Measurements from ENCODE around the gene TNS3. TPM values are rescaled to one million over a fixed set of nuclear protein-coding genes. Genes with fewer than 3 reads are reported as not detected.

TNS3 gene
- total RNA-seq, 1 donor, result 67.3 TPM

- DNase-seq (ENCODE audit: low read depth in 2 of 3, low spot score in 2 of 3), result no peak
Observed at GRCh38 chr7:47323904-47324303, 258.0 kb downstream of the TNS3 start.

- no peak for DNase-seq (ENCODE audit: low read depth in 2 of 3, low spot score in 2 of 3)
Observed at GRCh38 chr7:47322731-47323130, 259.2 kb downstream of the TNS3 start.

- DNase-seq (ENCODE audit: low read depth in 2 of 3, low spot score in 2 of 3), result no peak
Observed at GRCh38 chr7:47320296-47320695, 261.6 kb downstream of the TNS3 start.

GRCh38 chr7:47318395-47319182 is 263.3 kb downstream of the TNS3 start:
- DNase-seq (ENCODE audit: low read depth in 2 of 3, low spot score in 2 of 3), result no peak

- no peak for DNase-seq (ENCODE audit: low read depth in 2 of 3, low spot score in 2 of 3)
Observed at GRCh38 chr7:47317487-47317886, 264.4 kb downstream of the TNS3 start.

GRCh38 chr7:47314728-47315607 is 266.9 kb downstream of the TNS3 start:
- no peak for DNase-seq (ENCODE audit: low read depth in 2 of 3, low spot score in 2 of 3)

GRCh38 chr7:47314248-47314647 is 267.7 kb downstream of the TNS3 start:
- DNase-seq (ENCODE audit: low read depth in 2 of 3, low spot score in 2 of 3), result no peak

GRCh38 chr7:47313564-47313963 is 268.3 kb downstream of the TNS3 start:
- DNase-seq (ENCODE audit: low read depth in 2 of 3, low spot score in 2 of 3), result no peak

- no peak for DNase-seq (ENCODE audit: low read depth in 2 of 3, low spot score in 2 of 3)
Observed at GRCh38 chr7:47311891-47312290, 270.0 kb downstream of the TNS3 start.

GRCh38 chr7:47310020-47310419 is 271.9 kb downstream of the TNS3 start:
- no peak for DNase-seq (ENCODE audit: low read depth in 2 of 3, low spot score in 2 of 3)

GRCh38 chr7:47308808-47309207 is 273.1 kb downstream of the TNS3 start:
- DNase-seq (ENCODE audit: low read depth in 2 of 3, low spot score in 2 of 3), result no peak

GRCh38 chr7:47307311-47307710 is 274.6 kb downstream of the TNS3 start:
- DNase-seq (ENCODE audit: low read depth in 2 of 3, low spot score in 2 of 3), result no peak

- no peak for DNase-seq (ENCODE audit: low read depth in 2 of 3, low spot score in 2 of 3)
Observed at GRCh38 chr7:47304727-47305719, 276.9 kb downstream of the TNS3 start.

GRCh38 chr7:47303695-47304453 is 278.0 kb downstream of the TNS3 start:
- no peak for DNase-seq (ENCODE audit: low read depth in 2 of 3, low spot score in 2 of 3)

GRCh38 chr7:47303014-47303694 is 278.8 kb downstream of the TNS3 start:
- no peak for DNase-seq (ENCODE audit: low read depth in 2 of 3, low spot score in 2 of 3)

- DNase-seq (ENCODE audit: low read depth in 2 of 3, low spot score in 2 of 3), result no peak
Observed at GRCh38 chr7:47302560-47302959, 279.4 kb downstream of the TNS3 start.

GRCh38 chr7:47301657-47302295 is 280.1 kb downstream of the TNS3 start:
- DNase-seq (ENCODE audit: low read depth in 2 of 3, low spot score in 2 of 3), result no peak

GRCh38 chr7:47301105-47301477 is 280.8 kb downstream of the TNS3 start:
- no peak for DNase-seq (ENCODE audit: low read depth in 2 of 3, low spot score in 2 of 3)
